ENCODE data around the gene OR1E1. TPM values are rescaled to one million over a fixed set of nuclear protein-coding genes. Genes with fewer than 3 reads are reported as not detected.
"Not testable (repeated sequence)": the region's sequence is repeated elsewhere in the genome, so short reads cannot be mapped to it uniquely, and the experiment has no call there.

The OR1E1 gene
- total and polyA plus RNA-seq, 4 donors = not detected

- Histone ChIP-seq H3K4me3 (ENCODE audit: low read depth in 1 of 3, low read length in 3 of 3) (no peak overlapping the region), H3K27ac (ENCODE audit: low read depth in 1 of 2, low read length in 2 of 2) (no peak overlapping the region), H3K9me3 (ENCODE audit: control insufficient read depth in 4 of 4, low read length in 3 of 4) (no peaks in the 10 kb centered on the region), H3K27me3 (ENCODE audit: control insufficient read depth in 4 of 4, insufficient read depth in 4 of 4, low read length in 3 of 4) (no peaks in the 10 kb centered on the region), H3K4me1 (ENCODE audit: control insufficient read depth in 4 of 4, insufficient read depth in 4 of 4, low read length in 3 of 4) (no peaks in the 10 kb centered on the region), H3K36me3 (ENCODE audit: control insufficient read depth in 4 of 4, insufficient read depth in 3 of 4, low read depth in 1 of 4, low read length in 3 of 4) (no peaks in the 10 kb centered on the region), H3K9ac (ENCODE audit: low read depth in 1 of 2, low read length in 2 of 2) (no peak overlapping the region)
- 30% methylated on average over 2 of the region's 2 CpGs for WGBS
- DNase-seq (ENCODE audit: low spot score) = no peak
- no peak for TF ChIP-seq JUND (IDR thresholded peaks at IDR 0.05)
- TF ChIP-seq HNF4G (IDR thresholded peaks at IDR 0.05) = no peak
- no peak for TF ChIP-seq SP1 (IDR thresholded peaks at IDR 0.05)
- TF ChIP-seq REST (IDR thresholded peaks at IDR 0.05) = no peak
- TF ChIP-seq NR2F2 (IDR thresholded peaks at IDR 0.05) = no peak
- TF ChIP-seq CTCF (IDR thresholded peaks at IDR 0.05; ENCODE audit: low read depth, low read length, missing input control) = no peak
- no peak for TF ChIP-seq RXRA (IDR thresholded peaks at IDR 0.05)
Observed at GRCh38 chr17:3418222-3418621, 20.0 kb upstream of the OR1E1 start.

GRCh38 chr17:3415610-3416009, 17.4 kb upstream of the OR1E1 start:
- Histone ChIP-seq H3K36me3 (ENCODE audit: control insufficient read depth in 4 of 4, insufficient read depth in 3 of 4, low read depth in 1 of 4, low read length in 3 of 4) (no peaks in the 10 kb centered on the region), H3K9ac (ENCODE audit: low read depth in 1 of 2, low read length in 2 of 2) (no peak overlapping the region), H3K27me3 (ENCODE audit: control insufficient read depth in 4 of 4, insufficient read depth in 4 of 4, low read length in 3 of 4) (no peaks in the 10 kb centered on the region), H3K9me3 (ENCODE audit: control insufficient read depth in 4 of 4, low read length in 3 of 4) (no peaks in the 10 kb centered on the region), H3K27ac (ENCODE audit: low read depth in 1 of 2, low read length in 2 of 2) (no peak overlapping the region), H3K4me1 (ENCODE audit: control insufficient read depth in 4 of 4, insufficient read depth in 4 of 4, low read length in 3 of 4) (no peaks in the 10 kb centered on the region), H3K4me3 (ENCODE audit: low read depth in 1 of 3, low read length in 3 of 3) (no peak overlapping the region)
- 77% methylated on average over 5 of the region's 5 CpGs for WGBS
- no peak for DNase-seq (ENCODE audit: low spot score)
- no peak for TF ChIP-seq RAD21 (IDR thresholded peaks at IDR 0.05)

- WGBS = 60% methylated on average over 4 of the region's 16 CpGs
Observed at GRCh38 chr17:3412216-3412615, 14.0 kb upstream of the OR1E1 start.

GRCh38 chr17:3411070-3411469, 12.9 kb upstream of the OR1E1 start, which contains the start of gene OR3A3:
OR3A3 (plus strand) TSS chr17:3411370.
- peaks cover 0 to 10% (median 2%) of the 10 kb centered on the region in 4 donors for H3K9me3 ChIP-seq (ENCODE audit: control insufficient read depth in 4 of 4, low read length in 3 of 4)
- 91% methylated on average over 3 of the region's 3 CpGs for WGBS
- no peak within 1 kb of the TSS for H3K4me3 ChIP-seq (ENCODE audit: low read depth in 1 of 3, low read length in 3 of 3)
- TF ChIP-seq HNF4A (conservative IDR thresholded peaks at IDR 0.05) (no peak), FOXA1 (IDR thresholded peaks at IDR 0.05) (no peak), SP1 (IDR thresholded peaks at IDR 0.05) (no peak), ZBTB33 (IDR thresholded peaks at IDR 0.05) (no peak), CTCF (IDR thresholded peaks at IDR 0.05; ENCODE audit: low read depth, low read length, missing input control) (no peak), FOXA2 (IDR thresholded peaks at IDR 0.05) (no peak), HNF4G (IDR thresholded peaks at IDR 0.05) (no peak), NR2F2 (IDR thresholded peaks at IDR 0.05) (no peak), RXRA (IDR thresholded peaks at IDR 0.05) (no peak), RAD21 (IDR thresholded peaks at IDR 0.05) (no peak), JUND (IDR thresholded peaks at IDR 0.05) (no peak)

More at GRCh38 chr17:3412216-3412615, 14.0 kb upstream of the OR1E1 start:
- H3K9ac ChIP-seq (ENCODE audit: low read depth in 1 of 2, low read length in 2 of 2); H3K4me3 ChIP-seq (ENCODE audit: low read depth in 1 of 3, low read length in 3 of 3); H3K9me3 ChIP-seq (ENCODE audit: control insufficient read depth in 4 of 4, low read length in 3 of 4); H3K4me1 ChIP-seq (ENCODE audit: control insufficient read depth in 4 of 4, insufficient read depth in 4 of 4, low read length in 3 of 4); H3K27me3 ChIP-seq (ENCODE audit: control insufficient read depth in 4 of 4, insufficient read depth in 4 of 4, low read length in 3 of 4); DNase-seq (ENCODE audit: low spot score); H3K36me3 ChIP-seq (ENCODE audit: control insufficient read depth in 4 of 4, insufficient read depth in 3 of 4, low read depth in 1 of 4, low read length in 3 of 4); H3K27ac ChIP-seq (ENCODE audit: low read depth in 1 of 2, low read length in 2 of 2): not testable (repeated sequence)

More at GRCh38 chr17:3411070-3411469, 12.9 kb upstream of the OR1E1 start, which contains the start of gene OR3A3:
- Histone ChIP-seq H3K27me3 (ENCODE audit: control insufficient read depth in 4 of 4, insufficient read depth in 4 of 4, low read length in 3 of 4) (no peaks in the 10 kb centered on the region), H3K9ac (ENCODE audit: low read depth in 1 of 2, low read length in 2 of 2) (no peak within 1 kb of the TSS), H3K36me3 (ENCODE audit: control insufficient read depth in 4 of 4, insufficient read depth in 3 of 4, low read depth in 1 of 4, low read length in 3 of 4) (no peaks in the 10 kb centered on the region), H3K4me1 (ENCODE audit: control insufficient read depth in 4 of 4, insufficient read depth in 4 of 4, low read length in 3 of 4) (no peaks in the 10 kb centered on the region), H3K27ac (ENCODE audit: low read depth in 1 of 2, low read length in 2 of 2) (no peak within 1 kb of the TSS)
- no peak for DNase-seq (ENCODE audit: low spot score)
